PC-9 (cell line): ENCODE results near the gene ZDBF2. TPM values are rescaled to one million over a fixed set of nuclear protein-coding genes. Genes with fewer than 3 reads are reported as not detected.

ENCODE experiments used
- BruUV-seq: library from RNA; stranded (reverse); fragments of 400-500 nt; replicated peaks from 2 replicates; lab custom pipeline; 2021; lab: Mats Ljungman, UMichigan
- CTCF ChIA-PET: fragments of 300-600 bp; sonication (Branson Sonifier 250); formaldehyde crosslinking; loops from one replicate; lab custom pipeline; 2022; ENCODE audit warnings: antibody characterized with exemption; lab: Charles Lee
- POLR2A ChIA-PET: fragments of 300-600 bp; sonication (Branson Sonifier 250); formaldehyde crosslinking; loops from one replicate; lab custom pipeline; 2022; ENCODE audit warnings: antibody characterized with exemption; ENCODE audit not compliant: unreplicated experiment; lab: Charles Lee
- DNase-seq, 2 experiments: peaks; one replicate each; pipeline versions ENCODE4 v3.0.0 to v3.0.0-alpha.2; 2015 to 2022; ENCODE audit warnings: mixed read lengths in 1 of 2
- H2AFZ ChIP-seq: fragments of 200-600 bp; sonication (generic); 2 replicates; pipeline ENCODE4 v1.8.1; 2017; ENCODE audit warnings: antibody characterized with exemption
- H3F3A ChIP-seq: fragments of 200-600 bp; sonication (generic); 2 replicates; pipeline ENCODE4 v1.8.1; 2017; ENCODE audit warnings: antibody characterized with exemption, mild to moderate bottlenecking, low read depth; ENCODE audit not compliant: insufficient read depth
- H3K27ac ChIP-seq: fragments of 200-600 bp; sonication (generic); 2 replicates; pipeline ENCODE4 v1.6.1; 2016; ENCODE audit warnings: mixed run types
- H3K27me3 ChIP-seq: fragments of 200-600 bp; sonication (generic); 2 replicates; pipeline ENCODE4 v1.6.1; 2016; ENCODE audit warnings: low read depth, mixed run types; ENCODE audit not compliant: insufficient read depth
- H3K36me3 ChIP-seq: fragments of 200-600 bp; sonication (generic); 2 replicates; pipeline ENCODE4 v1.6.1; 2016; ENCODE audit warnings: low read depth, mixed run types
- H3K4me1 ChIP-seq: fragments of 200-600 bp; sonication (generic); replicated peaks from 2 replicates; pipeline ENCODE4 v1.6.1; 2016; ENCODE audit warnings: mixed run types; ENCODE audit not compliant: insufficient read depth
- H3K4me2 ChIP-seq: fragments of 200-600 bp; sonication (generic); 2 replicates; pipeline ENCODE4 v1.6.1; 2017; ENCODE audit warnings: mixed run types
- H3K4me3 ChIP-seq: fragments of 200-600 bp; sonication (generic); 2 replicates; pipeline ENCODE4 v1.6.1; 2016; ENCODE audit warnings: mixed run types
- H3K79me2 ChIP-seq: fragments of 200-600 bp; sonication (generic); 2 replicates; pipeline ENCODE4 v1.6.1; 2017; ENCODE audit warnings: low read depth, mixed run types
- H3K9me2 ChIP-seq: fragments of 200-600 bp; sonication (generic); 2 replicates; pipeline ENCODE4 v1.8.1; 2017; ENCODE audit warnings: mild to moderate bottlenecking; ENCODE audit not compliant: insufficient read depth
- H3K9me3 ChIP-seq: fragments of 200-600 bp; sonication (generic); 2 replicates; pipeline ENCODE4 v1.8.1; 2016; ENCODE audit warnings: low read depth; ENCODE audit not compliant: insufficient read depth
- H4K20me1 ChIP-seq: fragments of 200-600 bp; sonication (generic); 2 replicates; pipeline ENCODE4 v1.8.1; 2017; ENCODE audit not compliant: insufficient read depth
- CTCF ChIP-seq: fragments of 200-600 bp; sonication (generic); conservative IDR thresholded peaks from 2 replicates; pipeline ENCODE4 v1.6.1; 2017; ENCODE audit warnings: mixed run types, antibody characterized with exemption, mild to moderate bottlenecking, moderate library complexity
- EZH2 ChIP-seq: fragments of 200-600 bp; sonication (generic); IDR thresholded peaks from 2 replicates; pipeline ENCODE4 v1.8.0; 2017; ENCODE audit warnings: antibody characterized with exemption, low read depth
- intact Hi-C: fragments of 100-400 bp; cut with micrococcal nuclease; formaldehyde crosslinking; loops from one replicate; pipeline ENCODE4 v1.10.0; 2022; ENCODE audit not compliant: unreplicated experiment
- total RNA-seq: library from RNA; stranded (reverse); gene quantifications from 2 replicates; pipeline ENCODE4 v1.2.3, GENCODE V29; 2021

Gene ZDBF2
- total RNA-seq, 1 experiment from 2014 or later, result 21.5 TPM

DNA sequence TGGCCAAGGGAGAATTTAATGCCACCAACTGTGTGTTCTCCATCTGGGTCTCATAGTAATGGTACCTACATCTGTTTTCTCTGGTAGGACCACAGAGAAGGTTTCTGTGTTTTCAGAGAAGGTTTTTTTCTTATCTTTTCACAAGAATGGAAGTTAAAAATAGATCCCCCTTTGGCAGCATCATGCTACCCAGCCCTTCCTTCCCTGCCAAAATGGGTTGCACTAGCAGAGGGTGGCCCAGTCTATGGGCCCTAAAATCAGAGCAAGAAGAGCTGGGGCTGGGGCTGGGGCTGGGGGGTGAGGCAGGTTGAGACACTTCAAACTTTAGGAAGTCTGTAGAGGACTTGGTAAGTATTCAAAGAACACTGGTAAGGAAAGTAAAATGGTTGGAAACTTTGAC, 44.8 kb upstream of the ZDBF2 start:
- no peaks in the 10 kb centered on the region for H3K9me3 ChIP-seq
- no peak for TF ChIP-seq CTCF
- TF ChIP-seq EZH2, result no peak
- no peaks in the 10 kb centered on the region for H3K36me3 ChIP-seq
- H3K4me1 ChIP-seq, result peaks cover 7% of the 10 kb centered on the region; the same call in 1 of the 2 replicates
- CTCF ChIA-PET, result no interaction called here
- POLR2A ChIA-PET, result no interaction called here
- H4K20me1 ChIP-seq, result no peaks in the 10 kb centered on the region
- H3K27ac ChIP-seq, result no peak overlapping the region
- no peak overlapping the region for H3K4me2 ChIP-seq
- no peaks in the 10 kb centered on the region for H3K79me2 ChIP-seq
- DNase-seq, result no peak
- H2AFZ ChIP-seq, result no peak overlapping the region
- no peaks in the 10 kb centered on the region for H3K27me3 ChIP-seq
- no peaks in the 10 kb centered on the region for H3F3A ChIP-seq
- intact Hi-C loops, result no loop called here
- no peak overlapping the region for H3K4me3 ChIP-seq
- no peaks in the 10 kb centered on the region for H3K9me2 ChIP-seq
- no TSS peak for BruUV-seq

DNA sequence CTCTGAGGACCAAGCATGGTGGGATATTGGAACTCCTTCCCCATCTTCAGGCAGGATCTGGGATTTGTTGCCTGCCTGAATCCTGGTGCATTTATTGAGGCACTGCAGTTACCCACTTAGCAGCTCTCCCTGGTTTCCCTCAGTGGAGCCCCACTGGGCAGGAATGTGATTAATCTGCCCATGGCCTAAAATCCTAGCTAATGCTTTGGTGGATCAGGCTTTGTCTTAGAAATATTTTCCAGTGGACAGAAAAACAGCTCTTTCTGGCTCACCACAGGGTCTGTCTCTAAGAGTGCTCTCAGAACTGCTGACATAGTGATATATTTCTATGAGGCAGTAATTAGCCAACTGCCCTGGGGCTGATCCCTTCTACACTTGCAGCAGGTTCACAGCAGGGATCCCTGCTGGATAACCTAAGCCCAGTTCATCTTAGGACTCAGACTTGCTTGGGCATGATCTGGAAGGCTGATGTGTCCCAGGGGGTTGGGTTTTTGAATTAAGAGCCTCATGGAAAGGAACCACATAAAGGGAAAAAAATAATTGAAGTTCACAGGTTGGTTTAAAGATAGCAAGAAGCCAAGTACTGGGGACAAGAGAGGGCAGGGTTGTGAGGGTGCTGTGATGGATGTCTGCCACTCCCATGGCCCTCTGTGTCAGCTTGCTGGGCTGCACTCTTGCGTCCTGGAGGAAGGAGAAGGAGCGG, 44.3 kb upstream of the ZDBF2 start:
- BruUV-seq, result no TSS peak
- Histone ChIP-seq H3K36me3 (no peaks in the 10 kb centered on the region), H4K20me1 (no peaks in the 10 kb centered on the region), H3K27ac (no peak overlapping the region), H3F3A (no peaks in the 10 kb centered on the region), H3K4me1 (peaks cover 7% of the 10 kb centered on the region; the same call in 1 of the 2 replicates), H3K79me2 (no peaks in the 10 kb centered on the region), H3K4me3 (no peak overlapping the region), H2AFZ (no peak overlapping the region), H3K9me3 (no peaks in the 10 kb centered on the region), H3K4me2 (no peak overlapping the region), H3K9me2 (no peaks in the 10 kb centered on the region), H3K27me3 (no peaks in the 10 kb centered on the region)
- ChIA-PET POLR2A (no interaction called here), CTCF (no interaction called here)
- DNase-seq, result no peak
- intact Hi-C loops, result no loop called here
- TF ChIP-seq CTCF (no peak), EZH2 (no peak)

GRCh38 chr2:206231669-206232286, 42.7 kb upstream of the ZDBF2 start:
- CTCF ChIA-PET, result no interaction called here
- Histone ChIP-seq H4K20me1 (no peaks in the 10 kb centered on the region), H3K9me2 (no peaks in the 10 kb centered on the region), H3K9me3 (no peaks in the 10 kb centered on the region), H3K36me3 (no peaks in the 10 kb centered on the region), H3K27me3 (no peaks in the 10 kb centered on the region), H3K4me3 (no peak overlapping the region), H3K27ac (no peak overlapping the region), H2AFZ (no peak overlapping the region), H3K4me2 (no peak overlapping the region), H3K4me1 (peaks cover 7% of the 10 kb centered on the region; the same call in 1 of the 2 replicates), H3K79me2 (no peaks in the 10 kb centered on the region), H3F3A (no peaks in the 10 kb centered on the region)
- DNase-seq, result no peak
- intact Hi-C loops, result no loop called here
- no peak for TF ChIP-seq CTCF
- no peak for TF ChIP-seq EZH2
- no TSS peak for BruUV-seq
- POLR2A ChIA-PET, result interaction anchor here (0.6 kb wide), 1 partner anchor 339 kb away, joined by 3 read pairs; no protein-coding TSS in a partner anchor
